Endothelial cell (in vitro differentiated cells): ENCODE measurements around the gene PRKAG2. TPM values are rescaled to one million over a fixed set of nuclear protein-coding genes. Genes with fewer than 3 reads are reported as not detected.
"Not testable (repeated sequence)": the region's sequence is repeated elsewhere in the genome, so short reads cannot be mapped to it uniquely, and the experiment has no call there.

ENCODE experiments used
- DNase-seq: peaks from one replicate; pipeline ENCODE4 v3.0.0; 2021; ENCODE audit warnings: low spot score
- H3K27ac Mint-ChIP-seq: one replicate; pipeline ENCODE4 v1.8.0; 2021; ENCODE audit warnings: mixed read lengths, inconsistent platforms; ENCODE audit not compliant: unreplicated experiment
- H3K27me3 Mint-ChIP-seq: one replicate; pipeline ENCODE4 v1.8.0; 2021; ENCODE audit warnings: mild to moderate bottlenecking, moderate library complexity, mixed read lengths, inconsistent platforms; ENCODE audit not compliant: unreplicated experiment
- H3K36me3 Mint-ChIP-seq: one replicate; pipeline ENCODE4 v1.8.0; 2021; ENCODE audit warnings: mild to moderate bottlenecking, low read depth, mixed read lengths, inconsistent platforms; ENCODE audit not compliant: unreplicated experiment
- H3K4me1 Mint-ChIP-seq: one replicate; pipeline ENCODE4 v1.8.0; 2021; ENCODE audit warnings: mild to moderate bottlenecking, mixed read lengths, inconsistent platforms; ENCODE audit not compliant: unreplicated experiment
- H3K4me3 Mint-ChIP-seq: one replicate; pipeline ENCODE4 v1.8.0; 2021; ENCODE audit warnings: mild to moderate bottlenecking, mixed read lengths, inconsistent platforms; ENCODE audit not compliant: unreplicated experiment
- H3K9me3 Mint-ChIP-seq: one replicate; pipeline ENCODE4 v1.8.0; 2021; ENCODE audit warnings: mixed read lengths, inconsistent platforms; ENCODE audit not compliant: unreplicated experiment
- total RNA-seq: library from RNA; stranded (reverse); fragmentation: NEBNext Ultra II Directional; extraction: Animal tissue kit (Norgen Biotek cat#: 25700); gene quantifications from one replicate; pipeline ENCODE4 v1.2.1, GENCODE V29; 2021; ENCODE audit not compliant: unreplicated experiment
- TF ChIP-seq, protein P1 (sequence below): fragments of 200-600 bp; sonication (generic); IDR thresholded peaks from one replicate; pipeline ENCODE4 v1.5.0; 2021; ENCODE audit warnings: antibody characterized with exemption; ENCODE audit not compliant: unreplicated experiment

The PRKAG2 gene
- total RNA-seq, 1 donor from 2014 or later = 16.0 TPM

- Mint-ChIP-seq H3K9me3 (peaks cover 4% of the 10 kb centered on the region), H3K4me1 (no peaks in the 10 kb centered on the region), H3K27me3 (peaks cover 2% of the 10 kb centered on the region), H3K4me3 (no peak overlapping the region), H3K27ac (no peak overlapping the region), H3K36me3 (no peaks in the 10 kb centered on the region)
- TF ChIP-seq, protein P1, sequence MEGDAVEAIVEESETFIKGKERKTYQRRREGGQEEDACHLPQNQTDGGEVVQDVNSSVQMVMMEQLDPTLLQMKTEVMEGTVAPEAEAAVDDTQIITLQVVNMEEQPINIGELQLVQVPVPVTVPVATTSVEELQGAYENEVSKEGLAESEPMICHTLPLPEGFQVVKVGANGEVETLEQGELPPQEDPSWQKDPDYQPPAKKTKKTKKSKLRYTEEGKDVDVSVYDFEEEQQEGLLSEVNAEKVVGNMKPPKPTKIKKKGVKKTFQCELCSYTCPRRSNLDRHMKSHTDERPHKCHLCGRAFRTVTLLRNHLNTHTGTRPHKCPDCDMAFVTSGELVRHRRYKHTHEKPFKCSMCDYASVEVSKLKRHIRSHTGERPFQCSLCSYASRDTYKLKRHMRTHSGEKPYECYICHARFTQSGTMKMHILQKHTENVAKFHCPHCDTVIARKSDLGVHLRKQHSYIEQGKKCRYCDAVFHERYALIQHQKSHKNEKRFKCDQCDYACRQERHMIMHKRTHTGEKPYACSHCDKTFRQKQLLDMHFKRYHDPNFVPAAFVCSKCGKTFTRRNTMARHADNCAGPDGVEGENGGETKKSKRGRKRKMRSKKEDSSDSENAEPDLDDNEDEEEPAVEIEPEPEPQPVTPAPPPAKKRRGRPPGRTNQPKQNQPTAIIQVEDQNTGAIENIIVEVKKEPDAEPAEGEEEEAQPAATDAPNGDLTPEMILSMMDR = no peak
- DNase-seq = no peak
These were observed 32.7 kb downstream of the PRKAG2 start for GRCh38 chr7:151844071-151844824.

- Mint-ChIP-seq H3K9me3 (peaks cover 4% of the 10 kb centered on the region), H3K27ac (peak overlapping the region; percentile 30), H3K36me3 (no peaks in the 10 kb centered on the region), H3K4me1 (peaks cover under 1% of the 10 kb centered on the region), H3K4me3 (no peak overlapping the region), H3K27me3 (peaks cover 2% of the 10 kb centered on the region)
- TF ChIP-seq, protein P1 = no peak
- no peak for DNase-seq
These were observed 33.7 kb downstream of the PRKAG2 start for GRCh38 chr7:151843181-151843580.

DNA sequence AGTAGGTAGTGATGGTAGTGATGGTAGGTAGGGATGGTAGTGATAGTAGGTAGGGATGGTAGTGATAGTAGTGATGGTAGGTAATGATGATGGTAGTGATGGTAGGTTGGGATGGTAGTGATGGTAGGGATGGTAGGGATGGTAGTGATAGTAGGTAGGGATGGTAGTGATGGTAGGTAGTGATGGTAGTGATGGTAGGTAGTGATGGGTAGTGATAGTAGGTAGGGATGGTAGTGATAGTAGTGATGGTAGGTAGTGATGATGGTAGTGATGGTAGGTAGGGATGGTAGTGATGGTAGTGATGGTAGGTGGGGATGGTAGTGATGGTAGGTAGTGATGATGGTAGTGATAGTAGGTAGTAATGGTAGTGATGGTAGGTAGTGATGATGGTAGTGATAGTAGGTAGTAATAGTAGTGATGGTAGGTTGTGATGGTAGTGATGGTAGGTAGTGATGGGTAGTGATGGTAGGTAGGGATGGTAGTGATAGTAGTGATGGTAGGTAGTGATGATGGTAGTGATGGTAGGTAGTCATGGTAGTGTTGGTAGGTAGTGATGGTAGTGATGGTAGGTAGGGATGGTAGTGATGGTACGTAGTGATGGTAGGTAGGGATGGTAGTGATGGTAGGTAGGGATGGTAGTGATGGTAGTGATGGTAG is 35.4 kb downstream of the PRKAG2 start:
- not testable (repeated sequence) for H3K4me1 Mint-ChIP-seq, H3K27ac Mint-ChIP-seq, DNase-seq, H3K27me3 Mint-ChIP-seq, H3K4me3 Mint-ChIP-seq, H3K9me3 Mint-ChIP-seq, H3K36me3 Mint-ChIP-seq

GRCh38 chr7:151840088-151840910 is 36.6 kb downstream of the PRKAG2 start:
- peaks cover 7% of the 10 kb centered on the region for H3K4me1 Mint-ChIP-seq
- H3K36me3 Mint-ChIP-seq = no peaks in the 10 kb centered on the region
- H3K9me3 Mint-ChIP-seq = peaks cover 4% of the 10 kb centered on the region
- DNase-seq = no peak
- H3K27me3 Mint-ChIP-seq = peaks cover 7% of the 10 kb centered on the region
- TF ChIP-seq, protein P1 = no peak
- no peak overlapping the region for H3K27ac Mint-ChIP-seq
- H3K4me3 Mint-ChIP-seq = no peak overlapping the region

DNA sequence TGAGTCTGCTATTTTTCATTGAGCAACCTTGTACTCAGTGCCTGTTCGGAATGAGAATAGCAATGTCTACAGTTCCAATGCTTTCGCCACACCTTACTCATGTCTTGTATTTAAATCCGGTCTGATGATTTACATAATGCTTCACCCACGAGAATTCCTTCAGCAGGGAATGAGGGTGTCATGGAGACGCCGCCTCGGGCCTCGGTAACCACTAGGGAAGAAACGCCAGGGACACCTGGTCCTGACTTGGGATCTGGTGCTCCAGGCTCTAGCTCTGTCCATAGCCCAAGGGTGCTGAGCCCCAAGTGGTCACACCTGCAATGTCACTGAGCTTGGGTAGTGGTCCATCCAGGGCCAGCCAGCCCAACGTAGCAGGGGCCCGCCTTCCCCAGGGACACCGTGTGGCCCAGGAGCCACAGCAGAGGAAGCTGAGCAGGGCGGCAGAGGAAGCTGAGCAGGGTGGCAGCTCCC is 37.4 kb downstream of the PRKAG2 start:
- peaks cover 7% of the 10 kb centered on the region for H3K4me1 Mint-ChIP-seq
- H3K27me3 Mint-ChIP-seq = peaks cover 7% of the 10 kb centered on the region
- DNase-seq = no peak
- peaks cover 4% of the 10 kb centered on the region for H3K9me3 Mint-ChIP-seq
- H3K4me3 Mint-ChIP-seq = no peak overlapping the region
- TF ChIP-seq, protein P1 = no peak
- no peaks in the 10 kb centered on the region for H3K36me3 Mint-ChIP-seq
- no peak overlapping the region for H3K27ac Mint-ChIP-seq
